ENCODE data around the gene CCL5.
"Not testable (repeated sequence)": the region's sequence is repeated elsewhere in the genome, so short reads cannot be mapped to it uniquely, and the experiment has no call there.

The CCL5 gene

DNA sequence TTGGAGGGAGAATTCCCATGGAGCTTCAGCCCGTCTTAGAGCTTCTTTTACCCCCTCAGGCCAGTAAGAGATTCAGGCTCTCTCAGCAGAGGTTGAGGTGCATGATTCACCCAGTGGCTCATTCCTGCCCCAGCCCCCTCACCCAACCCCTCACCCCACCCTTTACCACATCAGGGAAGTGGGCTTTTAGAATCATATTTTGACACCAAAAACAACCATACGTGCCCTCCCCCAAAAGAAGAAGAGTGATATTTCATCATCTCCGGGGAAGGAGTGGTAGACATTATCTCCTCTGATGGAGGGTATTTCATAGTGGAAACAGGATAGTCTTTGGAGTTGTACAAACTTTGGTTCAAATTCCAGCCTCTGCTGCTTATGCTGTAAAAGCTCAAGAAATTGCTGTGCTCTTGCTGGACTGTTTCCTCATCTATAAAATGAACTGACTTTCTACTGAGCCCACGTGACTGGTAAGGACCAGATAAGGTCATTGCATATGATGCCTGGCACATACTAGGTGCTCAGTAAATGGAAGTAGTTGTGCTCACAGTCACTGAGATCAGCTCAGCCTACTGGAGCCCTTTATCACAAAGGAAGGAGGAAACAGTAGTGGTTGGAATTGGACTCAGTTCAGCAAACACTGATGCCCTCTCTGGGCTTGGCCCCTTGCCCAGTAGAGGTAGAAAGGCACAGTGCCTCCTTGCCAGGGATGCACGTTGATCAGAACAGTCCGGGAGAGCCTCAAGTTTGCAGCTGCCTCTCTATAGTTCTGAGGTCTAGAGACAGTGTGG, 18.3 kb upstream of the CCL5 start:
- DNase-seq (ENCODE audit: low spot score), result peak; percentile 3

DNA sequence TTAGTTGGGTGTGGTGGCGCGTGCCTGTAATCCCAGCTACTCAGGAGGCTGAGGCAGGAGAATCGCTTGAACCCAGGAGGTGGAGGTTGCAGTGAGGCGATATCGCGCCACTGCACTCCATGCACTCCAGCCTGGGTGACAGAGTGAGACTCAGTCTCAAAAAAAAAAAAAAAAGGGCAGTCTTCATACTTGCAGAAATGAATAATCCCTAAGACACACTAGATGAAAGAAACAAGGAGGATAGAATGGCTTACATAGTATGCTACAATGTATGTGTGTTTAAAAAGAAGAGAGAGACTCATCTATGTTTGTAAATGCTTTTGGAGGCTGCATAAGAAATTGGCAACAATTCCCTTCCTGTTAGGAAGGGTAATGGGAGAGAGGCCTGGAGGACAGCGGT, 17.6 kb upstream of the CCL5 start:
- not testable (repeated sequence) for DNase-seq (ENCODE audit: low spot score)

GRCh38 chr17:35895636-35896587, 15.8 kb upstream of the CCL5 start:
- DNase-seq (ENCODE audit: low spot score), result no peak

GRCh38 chr17:35894206-35894605, 14.0 kb upstream of the CCL5 start:
- no peak for DNase-seq (ENCODE audit: low spot score)

GRCh38 chr17:35893751-35894150, 13.6 kb upstream of the CCL5 start:
- DNase-seq (ENCODE audit: low spot score), result no peak

- no peak for DNase-seq (ENCODE audit: low spot score)
These were observed 12.2 kb upstream of the CCL5 start for GRCh38 chr17:35892091-35893035.

- no peak for DNase-seq (ENCODE audit: low spot score)
These were observed 11.1 kb upstream of the CCL5 start for GRCh38 chr17:35891269-35891668.

DNA sequence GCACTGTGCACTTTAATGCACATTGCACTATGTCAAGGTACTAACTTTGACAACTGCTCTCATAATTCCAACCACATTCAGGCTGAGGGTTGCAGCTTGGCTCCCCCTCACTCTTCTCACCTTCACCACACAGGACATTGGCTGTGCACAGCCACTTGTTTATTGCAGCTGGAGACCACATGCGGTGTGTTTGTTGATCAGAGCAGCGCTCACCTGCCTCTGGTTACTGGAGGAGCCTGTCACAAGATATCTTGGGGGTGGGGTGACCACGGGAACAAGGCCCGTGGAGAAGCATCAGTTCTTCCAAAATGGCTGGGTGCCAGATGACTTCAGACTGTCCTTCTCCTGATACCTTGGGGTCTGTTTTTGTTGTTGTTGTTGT, 10.6 kb upstream of the CCL5 start:
- DNase-seq (ENCODE audit: low spot score), result no peak

DNA sequence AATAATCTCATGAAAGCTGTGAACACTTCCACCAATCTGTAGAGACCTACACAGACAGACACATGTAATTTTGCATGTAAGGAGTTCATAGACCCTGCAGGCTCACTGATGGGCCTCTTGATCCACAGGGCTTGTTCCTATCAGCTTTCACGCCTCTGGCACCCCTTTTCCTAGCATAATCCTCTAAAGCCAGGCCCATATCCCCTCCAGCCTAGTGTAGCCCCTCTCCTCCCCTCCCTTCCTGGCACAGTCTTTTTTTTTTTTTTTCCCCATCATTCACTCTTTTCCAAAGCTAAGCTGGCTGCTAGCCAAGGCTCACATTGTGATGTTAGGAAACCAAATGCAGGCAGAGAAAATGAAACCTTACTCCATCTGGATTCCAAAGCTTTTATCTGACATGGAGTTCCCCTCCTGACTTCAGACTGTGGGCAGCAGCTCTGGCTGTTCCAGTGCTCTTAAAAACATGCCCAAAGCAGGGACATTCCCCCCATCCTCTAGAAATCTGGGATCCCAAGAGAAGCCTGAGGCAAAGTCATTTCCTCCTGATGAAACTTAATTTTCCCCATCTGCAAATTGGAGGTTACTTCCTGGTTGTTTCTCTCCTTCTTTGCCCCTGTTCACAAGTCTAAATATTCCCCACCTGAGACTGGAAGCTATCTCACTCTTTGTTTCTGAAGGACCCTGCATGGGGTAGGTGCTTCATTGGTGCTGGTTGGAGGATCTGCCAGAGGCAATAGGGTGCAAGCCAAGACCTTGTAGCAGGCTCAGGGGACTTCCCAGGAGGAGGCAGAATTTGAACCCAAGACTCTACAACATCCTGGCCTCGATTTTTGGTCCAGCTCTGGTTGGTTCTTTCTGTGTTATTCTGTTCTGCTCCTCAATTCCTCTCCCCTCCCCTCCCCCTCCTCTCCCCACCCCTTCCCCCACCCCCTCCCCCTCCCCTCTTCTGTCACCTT, 9.9 kb upstream of the CCL5 start:
- no peak for DNase-seq (ENCODE audit: low spot score)

DNA sequence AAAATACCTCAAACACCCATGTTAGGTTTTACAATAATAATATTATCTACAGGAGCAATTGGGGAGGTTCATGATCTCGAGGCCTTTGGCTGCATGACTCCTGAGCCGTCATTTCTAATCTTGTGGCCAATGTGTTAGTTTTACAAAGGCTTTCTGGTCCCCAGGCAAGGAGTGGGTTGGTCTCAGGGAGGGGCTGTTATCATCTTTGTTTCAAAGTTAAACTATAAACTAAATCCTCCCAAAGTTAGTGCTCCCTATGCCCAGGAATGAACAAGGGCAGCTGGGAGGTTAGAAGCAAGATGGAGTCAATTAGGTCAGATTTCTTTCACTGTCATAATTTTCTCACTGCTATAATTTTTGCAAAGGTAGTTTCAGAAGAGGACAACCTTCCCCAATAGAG, 9.1 kb upstream of the CCL5 start:
- no peak for DNase-seq (ENCODE audit: low spot score)

GRCh38 chr17:35878361-35878760, 1.8 kb downstream of the CCL5 start:
- no peak for DNase-seq (ENCODE audit: low spot score)

DNA sequence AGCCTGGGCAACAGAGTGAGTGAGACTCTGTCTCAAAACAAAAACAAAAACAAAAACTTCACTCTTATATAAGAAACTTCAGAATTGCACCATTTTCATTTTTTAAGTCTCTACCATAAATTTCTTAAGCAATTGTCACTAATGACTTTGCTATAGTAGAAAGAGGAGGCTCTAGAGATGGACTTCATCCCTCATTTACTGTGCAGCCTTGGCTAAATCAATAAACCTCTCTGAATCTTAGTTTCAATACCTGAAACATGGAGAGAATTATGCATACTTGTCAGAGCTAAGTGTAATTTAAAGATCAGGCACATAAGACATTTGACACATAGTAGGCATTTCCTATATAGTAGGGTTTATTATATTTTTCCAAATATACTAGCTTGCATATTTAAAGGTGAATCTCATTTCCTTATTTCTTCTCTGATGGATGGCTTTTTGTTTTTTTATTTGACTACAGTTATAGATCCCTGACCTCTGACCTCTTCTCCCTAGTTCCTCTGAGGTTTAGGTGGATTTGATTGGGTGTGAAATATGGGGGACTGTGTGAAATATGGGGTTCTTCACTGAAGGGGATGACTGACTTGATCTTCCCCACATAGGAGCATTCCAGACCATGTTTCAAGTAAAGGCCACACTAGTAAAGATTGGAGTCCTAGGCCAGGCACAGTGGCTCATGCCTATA, 2.7 kb downstream of the CCL5 start:
- no peak for DNase-seq (ENCODE audit: low spot score)

DNA sequence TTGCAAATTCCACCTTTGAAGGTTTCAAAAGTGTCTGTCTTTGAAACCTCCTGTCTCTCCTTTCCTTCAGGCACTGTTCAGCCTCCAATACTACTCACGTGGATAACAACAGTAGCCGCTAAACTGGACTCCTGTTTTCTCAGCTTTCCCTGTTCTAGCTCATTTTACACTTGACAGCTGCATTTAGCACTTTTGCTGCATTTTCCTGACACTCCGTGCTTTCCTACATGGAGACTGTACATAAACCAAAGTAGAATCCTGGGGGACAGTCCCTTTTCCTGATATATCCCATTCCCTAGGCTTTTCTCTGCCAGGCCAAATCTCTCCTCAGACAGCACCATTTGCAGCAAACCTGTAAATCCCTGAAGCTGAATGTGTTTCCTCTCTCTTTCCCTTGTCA, 3.6 kb downstream of the CCL5 start:
- no peak for DNase-seq (ENCODE audit: low spot score)

- no peak for DNase-seq (ENCODE audit: low spot score)
These were observed 4.4 kb downstream of the CCL5 start for GRCh38 chr17:35875800-35876139.

DNA sequence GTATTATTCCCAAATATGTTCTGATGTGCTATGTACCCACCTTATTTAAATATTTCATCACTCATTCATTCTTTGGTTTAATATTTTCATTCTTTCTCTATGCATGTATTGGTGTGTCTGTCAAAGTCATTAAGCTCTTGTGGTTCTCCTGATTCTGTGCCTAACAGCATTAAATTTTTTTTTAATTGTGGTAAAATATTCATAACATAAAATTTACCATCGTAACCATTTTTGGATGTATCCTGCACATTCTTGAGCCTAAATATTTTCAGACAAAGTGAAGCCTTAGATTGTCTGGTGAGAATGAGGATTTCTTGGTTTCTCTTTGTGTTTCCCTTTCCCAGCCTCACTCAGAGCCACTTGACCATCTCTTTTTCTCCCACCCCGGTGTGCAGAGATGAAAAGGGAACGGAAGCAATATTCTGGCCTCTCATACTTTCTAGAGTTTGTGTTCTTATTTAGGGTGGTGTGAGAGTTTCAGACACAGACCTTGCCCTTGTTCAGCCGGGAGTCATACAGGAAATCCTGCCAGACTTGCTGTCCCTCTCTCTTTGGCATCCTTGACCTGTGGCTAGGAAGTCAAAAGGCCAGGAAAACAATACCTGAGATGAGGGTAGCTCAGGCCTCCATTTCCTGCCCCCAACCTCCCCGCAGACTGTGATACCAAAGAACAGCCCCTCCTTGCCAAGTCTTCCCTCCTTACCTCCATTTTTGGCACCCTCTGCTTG, 4.9 kb downstream of the CCL5 start:
- no peak for DNase-seq (ENCODE audit: low spot score)

GRCh38 chr17:35872196-35872980, 7.8 kb downstream of the CCL5 start:
- DNase-seq (ENCODE audit: low spot score), result no peak

- no peak for DNase-seq (ENCODE audit: low spot score)
These were observed 9.0 kb downstream of the CCL5 start for GRCh38 chr17:35870906-35871819.

DNA sequence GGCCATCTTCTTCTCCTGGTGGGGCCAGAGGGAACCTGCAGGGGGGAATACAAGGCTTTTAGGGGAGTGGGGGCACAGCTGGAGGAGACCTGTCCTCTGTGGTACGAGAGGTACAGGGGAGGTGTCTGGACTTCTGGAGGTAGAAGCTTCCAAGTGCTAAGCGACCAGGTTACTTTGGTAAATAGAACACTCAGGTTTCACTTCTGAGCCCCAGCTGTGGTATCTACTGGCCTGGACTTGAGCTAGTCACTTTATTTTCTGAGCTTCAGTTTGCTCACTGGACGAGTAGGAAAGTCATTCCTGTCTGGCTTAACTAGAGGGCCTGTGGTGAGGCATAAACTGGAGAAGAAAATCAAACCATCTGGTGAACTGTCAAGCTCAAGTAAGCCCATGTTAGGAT, 11.4 kb downstream of the CCL5 start, which contains the start of gene HEATR9:
Gene HEATR9, minus strand, starts transcription at position 155 of the 400 bp plus-strand sequence. Its CDS starts 149 bp downstream, at position 6.
- no peak for DNase-seq (ENCODE audit: low spot score)

All from LoVo (cell line).